H1 (cell line): ENCODE data around the gene MSMP. TPM values are rescaled to one million over a fixed set of nuclear protein-coding genes. Genes with fewer than 3 reads are reported as not detected.

Experiments
- CTCF ChIA-PET: fragments of 300-600 bp; sonication (Branson Sonifier 250); formaldehyde crosslinking; loops from one replicate; lab custom pipeline; 2021; ENCODE audit not compliant: partially characterized antibody; lab: Charles Lee
- POLR2A ChIA-PET: fragments of 300-600 bp; sonication (Branson Sonifier 250); formaldehyde crosslinking; loops from one replicate; lab custom pipeline; 2021; ENCODE audit warnings: inconsistent platforms; ENCODE audit not compliant: partially characterized antibody; lab: Charles Lee
- DNase-seq, 2 experiments: peaks; one replicate each; pipeline versions ENCODE4 v3.0.0 to v3.0.0-alpha.2; 2010 to 2022; ENCODE audit warnings: low spot score in 2 of 2, low read depth in 1 of 2, mixed read lengths in 1 of 2
- FAIRE-seq: peaks from 2 replicates; lab custom pipeline; 2011; peaks lifted over from hg19 to GRCh38; lab: Jason Lieb, UNC
- H2AFZ ChIP-seq: 2 replicates; pipeline ENCODE4 v1.8.1; 2012; ENCODE audit warnings: low read length, inconsistent platforms
- H2AK5ac ChIP-seq: 2 replicates; pipeline ENCODE4 v1.6.1; 2013; ENCODE audit warnings: low read depth, low read length
- H2BK120ac ChIP-seq: replicated peaks from 2 replicates; pipeline ENCODE3; 2013; ENCODE audit warnings: low read depth, low read length, inconsistent platforms
- H2BK12ac ChIP-seq: 2 replicates; pipeline ENCODE4 v1.6.1; 2013; ENCODE audit warnings: low read depth, low read length
- H2BK15ac ChIP-seq: 2 replicates; pipeline ENCODE4 v1.6.1; 2013; ENCODE audit warnings: low read length
- H2BK20ac ChIP-seq: 2 replicates; pipeline ENCODE4 v1.6.1; 2013; ENCODE audit warnings: low read length
- H2BK5ac ChIP-seq: 2 replicates; pipeline ENCODE4 v1.6.1; 2013; ENCODE audit warnings: low read depth, low read length
- H3K14ac ChIP-seq: 2 replicates; pipeline ENCODE4 v1.6.1; 2013; ENCODE audit warnings: inconsistent platforms; ENCODE audit not compliant: insufficient read length
- H3K18ac ChIP-seq: 2 replicates; pipeline ENCODE4 v1.6.1; 2013; ENCODE audit warnings: low read length; ENCODE audit errors: extremely low read depth
- H3K23ac ChIP-seq: 2 replicates; pipeline ENCODE4 v1.6.1; 2013; ENCODE audit warnings: inconsistent platforms; ENCODE audit not compliant: insufficient read length
- H3K23me2 ChIP-seq: 2 replicates; pipeline ENCODE4 v1.6.1; 2013; ENCODE audit warnings: low read depth, low read length
- H3K27ac ChIP-seq: 2 replicates; pipeline ENCODE4 v1.6.1; 2011; ENCODE audit warnings: low read depth, low read length, inconsistent platforms
- H3K27me3 ChIP-seq, 4 experiments: replicated peaks in 1 of 4; 1 replicate in 1 of 4; 2 replicates in 3 of 4; pipeline versions ENCODE4 v1.6.1 to v1.8.1; 2011 to 2013; ENCODE audit warnings: low read length in 3 of 4, mild to moderate bottlenecking in 3 of 4, inconsistent platforms in 2 of 4, mixed read lengths in 2 of 4, moderate library complexity in 1 of 4; ENCODE audit not compliant: control insufficient read depth in 3 of 4, insufficient read depth in 3 of 4; ENCODE audit errors: extremely low read depth in 1 of 4
- H3K36me3 ChIP-seq, 4 experiments: 2 replicates each; pipeline versions ENCODE4 v1.6.1 to v1.8.1; 2011 to 2013; ENCODE audit warnings: mild to moderate bottlenecking in 4 of 4, low read length in 3 of 4, moderate library complexity in 2 of 4, control low read depth in 1 of 4, inconsistent platforms in 1 of 4; ENCODE audit not compliant: insufficient read depth in 4 of 4, control insufficient read depth in 2 of 4
- H3K4ac ChIP-seq: replicated peaks from 2 replicates; pipeline ENCODE3; 2013; ENCODE audit warnings: low read length, low read depth, mixed read lengths, inconsistent platforms; ENCODE audit not compliant: insufficient read length
- H3K4me1 ChIP-seq, 4 experiments: replicated peaks in 1 of 4; 1 replicate in 1 of 4; 2 replicates in 3 of 4; pipeline versions ENCODE4 v1.6.1 to v1.8.1; 2011 to 2013; ENCODE audit warnings: low read length in 3 of 4, inconsistent platforms in 2 of 4, mixed read lengths in 1 of 4; ENCODE audit not compliant: insufficient read depth in 4 of 4, control insufficient read depth in 3 of 4
- H3K4me2 ChIP-seq, 2 experiments: 2 replicates each; pipeline versions ENCODE4 v1.6.1 to v1.8.1; 2011 to 2013; ENCODE audit warnings: low read depth in 2 of 2, low read length in 2 of 2, control low read depth in 1 of 2, inconsistent platforms in 1 of 2, mild to moderate bottlenecking in 1 of 2; ENCODE audit not compliant: insufficient read depth in 1 of 2
- H3K4me3 ChIP-seq, 4 experiments: fragments of 200-600, 300-600 bp in 1 of 4; sonication (generic), shearing (Covaris generic), sonication (Bioruptor Twin) in 1 of 4; 2 replicates each; pipeline versions ENCODE4 v1.5.1 to v1.8.1; 2011 to 2016; ENCODE audit warnings: low read length in 4 of 4, low read depth in 3 of 4, control low read depth in 2 of 4, inconsistent platforms in 2 of 4, mild to moderate bottlenecking in 2 of 4, mixed read lengths in 1 of 4, moderate library complexity in 1 of 4; ENCODE audit not compliant: insufficient read depth in 2 of 4; ENCODE audit errors: extremely low read depth in 1 of 4
- H3K56ac ChIP-seq: replicated peaks from 2 replicates; pipeline ENCODE3; 2013; ENCODE audit warnings: low read depth, mild to moderate bottlenecking, mixed read lengths, low read length, inconsistent platforms; ENCODE audit not compliant: insufficient read length
- H3K79me1 ChIP-seq: 2 replicates; pipeline ENCODE4 v1.6.1; 2013; ENCODE audit warnings: low read depth, low read length, control low read depth
- H3K79me2 ChIP-seq, 2 experiments: 2 replicates each; pipeline versions ENCODE4 v1.6.1 to v1.8.1; 2012 to 2013; ENCODE audit warnings: low read length in 2 of 2, mild to moderate bottlenecking in 2 of 2, inconsistent platforms in 1 of 2; ENCODE audit not compliant: insufficient read depth in 2 of 2, control insufficient read depth in 1 of 2
- H3K9ac ChIP-seq, 4 experiments: replicated peaks in 1 of 4; 1 replicate in 1 of 4; 2 replicates in 3 of 4; pipeline versions ENCODE4 v1.6.1 to v1.8.1; 2011 to 2013; ENCODE audit warnings: low read depth in 3 of 4, low read length in 3 of 4, control low read depth in 2 of 4, mild to moderate bottlenecking in 2 of 4, moderate library complexity in 2 of 4, inconsistent platforms in 1 of 4; ENCODE audit errors: extremely low read depth in 1 of 4
- H3K9me3 ChIP-seq, 2 experiments: 2 replicates each; pipeline versions ENCODE4 v1.6.1 to v1.8.1; 2012 to 2013; ENCODE audit warnings: mild to moderate bottlenecking in 2 of 2, moderate library complexity in 2 of 2, control low read depth in 1 of 2, inconsistent platforms in 1 of 2, low read depth in 1 of 2, low read length in 1 of 2, mixed read lengths in 1 of 2; ENCODE audit not compliant: insufficient read depth in 2 of 2
- H4K20me1 ChIP-seq, 2 experiments: replicated peaks in 1 of 2; 2 replicates each; pipeline versions ENCODE3 to v1.8.1; 2011 to 2013; ENCODE audit warnings: inconsistent platforms in 2 of 2, low read length in 2 of 2, mild to moderate bottlenecking in 1 of 2; ENCODE audit not compliant: insufficient read depth in 2 of 2, control insufficient read depth in 1 of 2
- H4K5ac ChIP-seq: 2 replicates; pipeline ENCODE4 v1.6.1; 2013; ENCODE audit warnings: low read length, low read depth, mixed read lengths, inconsistent platforms; ENCODE audit not compliant: insufficient read length
- H4K8ac ChIP-seq: 2 replicates; pipeline ENCODE4 v1.8.0; 2013; ENCODE audit warnings: mild to moderate bottlenecking, moderate library complexity, low read length, inconsistent platforms; ENCODE audit not compliant: insufficient read depth; ENCODE audit errors: extremely low read depth
- H4K91ac ChIP-seq: replicated peaks from 2 replicates; pipeline ENCODE3; 2013; ENCODE audit warnings: low read length, mixed read lengths, inconsistent platforms; ENCODE audit not compliant: insufficient read length
- EP300 ChIP-seq, 2 experiments: IDR thresholded peaks; 1 replicate in 1 of 2; 2 replicates in 1 of 2; pipeline ENCODE4 v1.6.1; 2011 to 2012; ENCODE audit warnings: low read depth in 2 of 2, low read length in 2 of 2, mild to moderate bottlenecking in 2 of 2, borderline replicate concordance in 1 of 2, inconsistent platforms in 1 of 2, moderate library complexity in 1 of 2
- HDAC6 ChIP-seq: IDR thresholded peaks from one replicate; pipeline ENCODE4 v1.7.1; 2012; ENCODE audit warnings: low read depth, mild to moderate bottlenecking, inconsistent platforms, low read length, moderate library complexity
- RAD21 ChIP-seq, 2 experiments: IDR thresholded peaks in 1 of 2; conservative IDR thresholded peaks in 1 of 2; 2 replicates each; pipeline ENCODE4 v1.6.1; 2011; ENCODE audit warnings: low read depth in 2 of 2, low read length in 2 of 2, improper control_type of control experiment in 1 of 2, inconsistent platforms in 1 of 2, mild to moderate bottlenecking in 1 of 2, moderate library complexity in 1 of 2
- SAP30 ChIP-seq: fragments of 300-600 bp; sonication (generic); IDR thresholded peaks from 2 replicates; pipeline ENCODE4 v1.7.1; 2012; ENCODE audit warnings: low read length, moderate library complexity, mild to moderate bottlenecking, inconsistent platforms; ENCODE audit not compliant: insufficient read depth, insufficient replicate concordance
- SIN3A ChIP-seq, 2 experiments: IDR thresholded peaks in 1 of 2; conservative IDR thresholded peaks in 1 of 2; 2 replicates each; pipeline ENCODE4 v1.6.1; 2011 to 2012; ENCODE audit warnings: low read length in 2 of 2, improper control_type of control experiment in 1 of 2, low read depth in 1 of 2, mild to moderate bottlenecking in 1 of 2
- WGBS, 2 experiments: shearing (Covaris generic) in 1 of 2; methylation state at CpG; one replicate each; pipeline versions ENCODE4 v1.1.6 to v1.1.7; 2013 to 2015; ENCODE audit warnings: low lambda C conversion rate in 2 of 2, mixed read lengths in 2 of 2, inconsistent platforms in 1 of 2, low coverage in 1 of 2, missing lambda C conversion rate in 1 of 2; ENCODE audit not compliant: insufficient replicate concordance in 2 of 2, insufficient coverage in 1 of 2, insufficient read length in 1 of 2; ENCODE audit errors: extremely low coverage in 1 of 2, missing lambda C conversion rate in 1 of 2; 5-methylcytosine and 5-hydroxymethylcytosine counted together
- polyA plus RNA-seq, 7 experiments: library from polyadenylated mRNA; depleted of rRNA in 3 of 7; stranded (reverse) in 5 of 7; unstranded in 2 of 7; fragments of >200 nt in 5 of 7; fragments of 200-250 nt in 2 of 7; gene quantifications; 1 replicate in 5 of 7; 2 replicates in 1 of 7; 4 replicates in 1 of 7; pipeline versions ENCODE4 v1.2.1 to v1.2.3, GENCODE V29; 2011 to 2013; ENCODE audit warnings: missing spikeins in 2 of 7, mixed read lengths in 2 of 7
- total RNA-seq: library from RNA; stranded (reverse); fragmentation: NEBNext Ultra II Directional; extraction: Animal tissue kit (Norgen Biotek cat#: 25700); gene quantifications from 2 replicates; pipeline ENCODE4 v1.2.1, GENCODE V29; 2021

Gene MSMP
- total and polyA plus RNA-seq, 2 of the 8 experiments (the other 6 are each of a cell fraction or from before 2014, with no cell fraction given), result 0.53 TPM; not detected in 1

GRCh38 chr9:35738186-35738585 lies 15.9 kb downstream of the MSMP start:
- Histone ChIP-seq H3K9ac (no peak overlapping the region), H3K23ac (no peak overlapping the region), H2BK120ac (no peak overlapping the region), H4K91ac (no peak overlapping the region), H2BK20ac (no peak overlapping the region), H3K79me1 (peaks cover 3% of the 10 kb centered on the region; the same call in 1 of the 2 replicates), H3K4me3 (no peak overlapping the region), H4K5ac (no peak overlapping the region), H2AK5ac (no peak overlapping the region), H3K56ac (no peak overlapping the region), H3K18ac (no peak overlapping the region), H2BK12ac (no peak overlapping the region), H3K27me3 (no peaks in the 10 kb centered on the region), H3K23me2 (no peaks in the 10 kb centered on the region; the same call in 1 of the 2 replicates), H3K9me3 (no peaks in the 10 kb centered on the region; a peak in 1 of 4 replicates), H2BK5ac (no peak overlapping the region), H2AFZ (no peak overlapping the region), H3K4ac (no peak overlapping the region), H3K27ac (no peak overlapping the region), H3K79me2 (peaks cover 0 to 5% of the 10 kb centered on the region in 2 experiments; a peak in 1 of 4 replicates), H4K8ac (no peak overlapping the region), H3K4me1 (peaks cover 0 to 6% (median 3%) of the 10 kb centered on the region in 4 experiments; a peak in 4 of 7 replicates), H3K36me3 (peaks cover 34 to 74% (median 63%) of the 10 kb centered on the region in 4 experiments), H4K20me1 (peaks cover 7 to 19% of the 10 kb centered on the region in 2 experiments), H3K4me2 (no peak overlapping the region), H2BK15ac (no peak overlapping the region), H3K14ac (no peak overlapping the region)
- whole genome bisulfite sequencing, 2 experiments, result 85% methylated on average over 4 of the region's 4 CpGs; no CpG with 5 or more reads in 1 of the 2 experiments
- DNase-seq (no peak), FAIRE-seq (no peak)
- CTCF ChIA-PET, result interaction anchor here (0.7 to 16.0 kb wide), 10 partner anchors 9 to 50 kb away, joined by 3 to 198 read pairs (median 6); partner anchors contain the start of genes CREB3, GBA2, MSMP and RGP1
- POLR2A ChIA-PET, result interaction anchor here (1.0 to 4.8 kb wide), 5 partner anchors 10 to 48 kb away, joined by 3 to 35 read pairs (median 5); partner anchors contain the start of genes GBA2 and RGP1
- TF ChIP-seq RAD21 (IDR thresholded peaks at IDR 0.05 in 1 of 2, conservative IDR thresholded peaks at IDR 0.05 in 1 of 2; ENCODE audit: low read depth in 2 of 2, low read length in 2 of 2) (no peak), SIN3A (conservative IDR thresholded peaks at IDR 0.05 in 1 of 2, IDR thresholded peaks at IDR 0.05 in 1 of 2; ENCODE audit: low read depth in 1 of 2, low read length in 2 of 2) (no peak), SAP30 (no peak), EP300 (IDR thresholded peaks at IDR 0.05; ENCODE audit: borderline replicate concordance in 1 of 2, low read depth in 2 of 2, low read length in 2 of 2) (no peak), HDAC6 (no peak)
